WTC11 (cell line): ENCODE data around the gene HCRTR1. TPM values are rescaled to one million over a fixed set of nuclear protein-coding genes. Genes with fewer than 3 reads are reported as not detected.

Source experiments
- EMX1 ChIP-seq: fragments of 250-450 bp; sonication (Bioruptor Pico); IDR thresholded peaks from 2 replicates; pipeline ENCODE4 v1.8.0; 2021; ENCODE audit warnings: mild to moderate bottlenecking
- ESRRA ChIP-seq: sonication (generic); formaldehyde crosslinking; IDR thresholded peaks from 2 replicates; pipeline ENCODE4 v1.8.1; 2022; ENCODE audit warnings: mild to moderate bottlenecking, missing genetic modification reagents, borderline replicate concordance
- FOXP1 ChIP-seq: sonication (generic); formaldehyde crosslinking; IDR thresholded peaks from 2 replicates; pipeline ENCODE4 v1.8.0; 2022; ENCODE audit warnings: missing genetic modification reagents, mild to moderate bottlenecking, moderate library complexity, borderline replicate concordance
- FOXP4 ChIP-seq: sonication (generic); formaldehyde crosslinking; IDR thresholded peaks from 2 replicates; pipeline ENCODE4 v1.8.0; 2022; ENCODE audit warnings: mild to moderate bottlenecking, missing genetic modification reagents
- GABPB1 ChIP-seq: sonication (generic); formaldehyde crosslinking; IDR thresholded peaks from 2 replicates; pipeline ENCODE4 v1.8.1; 2023; ENCODE audit warnings: mild to moderate bottlenecking, missing genetic modification reagents
- HMGA2 ChIP-seq: fragments of 250-450 bp; sonication (Bioruptor Pico); IDR thresholded peaks from 2 replicates; pipeline ENCODE4 v1.4.0; 2021; ENCODE audit warnings: mild to moderate bottlenecking, moderate library complexity
- JAZF1 ChIP-seq: fragments of 250-450 bp; sonication (Bioruptor Pico); IDR thresholded peaks from 2 replicates; pipeline ENCODE4 v1.9.0; 2021; ENCODE audit warnings: moderate library complexity, mild to moderate bottlenecking, inconsistent platforms
- JUN ChIP-seq: sonication (generic); formaldehyde crosslinking; IDR thresholded peaks from 2 replicates; pipeline ENCODE4 v1.8.0; 2023; ENCODE audit warnings: mild to moderate bottlenecking, missing genetic modification reagents
- KAT7 ChIP-seq: sonication (generic); formaldehyde crosslinking; IDR thresholded peaks from 2 replicates; pipeline ENCODE4 v1.8.1; 2023; ENCODE audit warnings: missing genetic modification reagents, mild to moderate bottlenecking, borderline replicate concordance
- NFYB ChIP-seq: sonication (generic); formaldehyde crosslinking; conservative IDR thresholded peaks from 2 replicates; pipeline ENCODE4 v1.8.0; 2022; ENCODE audit warnings: low read depth, missing genetic modification reagents
- NR3C1 ChIP-seq: sonication (generic); formaldehyde crosslinking; conservative IDR thresholded peaks from 2 replicates; pipeline ENCODE4 v1.8.1; 2023; ENCODE audit warnings: low read depth, mild to moderate bottlenecking, missing genetic modification reagents
- SMAD4 ChIP-seq: sonication (generic); formaldehyde crosslinking; IDR thresholded peaks from 2 replicates; pipeline ENCODE4 v1.8.0; 2022; ENCODE audit warnings: mild to moderate bottlenecking, missing genetic modification reagents
- SP1 ChIP-seq: sonication (generic); formaldehyde crosslinking; conservative IDR thresholded peaks from 2 replicates; pipeline ENCODE4 v1.8.1; 2022; ENCODE audit warnings: missing genetic modification reagents
- STAT6 ChIP-seq: sonication (generic); formaldehyde crosslinking; conservative IDR thresholded peaks from 2 replicates; pipeline ENCODE4 v1.8.1; 2023; ENCODE audit warnings: mild to moderate bottlenecking, low read depth, missing genetic modification reagents, moderate library complexity
- TCF7 ChIP-seq: sonication (generic); formaldehyde crosslinking; IDR thresholded peaks from 2 replicates; pipeline ENCODE4 v1.8.0; 2022; ENCODE audit warnings: mild to moderate bottlenecking, low read depth, missing genetic modification reagents, moderate library complexity
- ZBTB21 ChIP-seq: sonication (generic); formaldehyde crosslinking; IDR thresholded peaks from 2 replicates; pipeline ENCODE4 v1.8.1; 2023; ENCODE audit warnings: mild to moderate bottlenecking, missing genetic modification reagents, borderline replicate concordance
- ZMAT4 ChIP-seq: fragments of 250-450 bp; sonication (Bioruptor Pico); IDR thresholded peaks from 2 replicates; pipeline ENCODE4 v1.9.0; 2021; ENCODE audit warnings: mild to moderate bottlenecking
- ZNF121 ChIP-seq: sonication (generic); formaldehyde crosslinking; IDR thresholded peaks from 2 replicates; pipeline ENCODE4 v1.8.0; 2023; ENCODE audit warnings: missing genetic modification reagents
- ZNF219 ChIP-seq: sonication (generic); formaldehyde crosslinking; IDR thresholded peaks from 2 replicates; pipeline ENCODE4 v1.8.0; 2023; ENCODE audit warnings: missing genetic modification reagents, mild to moderate bottlenecking, borderline replicate concordance
- ZNF232 ChIP-seq: sonication (generic); formaldehyde crosslinking; IDR thresholded peaks from 2 replicates; pipeline ENCODE4 v1.8.0; 2022; ENCODE audit warnings: mild to moderate bottlenecking, missing genetic modification reagents
- ZNF317 ChIP-seq: sonication (generic); formaldehyde crosslinking; IDR thresholded peaks from 2 replicates; pipeline ENCODE4 v1.8.1; 2023; ENCODE audit warnings: low read depth, mild to moderate bottlenecking, moderate library complexity, missing genetic modification reagents, borderline replicate concordance
- ZNF671 ChIP-seq: fragments of 250-450 bp; sonication (Bioruptor Pico); IDR thresholded peaks from 2 replicates; pipeline ENCODE4 v1.8.0; 2021; ENCODE audit warnings: mild to moderate bottlenecking
- total RNA-seq: library from RNA; stranded (reverse); gene quantifications from 3 replicates; pipeline ENCODE4 v1.2.3, GENCODE V29; 2021
- TF ChIP-seq, protein P1 (sequence below): fragments of 250-450 bp; sonication (Bioruptor Pico); IDR thresholded peaks from 2 replicates; pipeline ENCODE4 v1.8.0; 2021; ENCODE audit warnings: mild to moderate bottlenecking
- TF ChIP-seq, protein P2 (sequence below): sonication (generic); formaldehyde crosslinking; IDR thresholded peaks from 2 replicates; pipeline ENCODE4 v1.8.1; 2022; ENCODE audit warnings: mild to moderate bottlenecking, missing genetic modification reagents, moderate library complexity, borderline replicate concordance
- TF ChIP-seq, protein P3 (sequence below): sonication (generic); formaldehyde crosslinking; conservative IDR thresholded peaks from 2 replicates; pipeline ENCODE4 v1.8.1; 2022; ENCODE audit warnings: mild to moderate bottlenecking, missing genetic modification reagents
- TF ChIP-seq, protein P4 (sequence below): sonication (generic); formaldehyde crosslinking; IDR thresholded peaks from 2 replicates; pipeline ENCODE4 v1.8.1; 2023; ENCODE audit warnings: mild to moderate bottlenecking, missing genetic modification reagents, moderate library complexity
- TF ChIP-seq, protein P5 (sequence below): sonication (generic); formaldehyde crosslinking; IDR thresholded peaks from 2 replicates; pipeline ENCODE4 v1.8.1; 2022; ENCODE audit warnings: missing genetic modification reagents, borderline replicate concordance
- TF ChIP-seq, protein P6 (sequence below): sonication (generic); formaldehyde crosslinking; IDR thresholded peaks from 2 replicates; pipeline ENCODE4 v1.8.0; 2022; ENCODE audit warnings: mild to moderate bottlenecking, missing genetic modification reagents

Gene HCRTR1
- total RNA-seq, 1 experiment from 2014 or later: 0.13 TPM

- TF ChIP-seq, protein P1, sequence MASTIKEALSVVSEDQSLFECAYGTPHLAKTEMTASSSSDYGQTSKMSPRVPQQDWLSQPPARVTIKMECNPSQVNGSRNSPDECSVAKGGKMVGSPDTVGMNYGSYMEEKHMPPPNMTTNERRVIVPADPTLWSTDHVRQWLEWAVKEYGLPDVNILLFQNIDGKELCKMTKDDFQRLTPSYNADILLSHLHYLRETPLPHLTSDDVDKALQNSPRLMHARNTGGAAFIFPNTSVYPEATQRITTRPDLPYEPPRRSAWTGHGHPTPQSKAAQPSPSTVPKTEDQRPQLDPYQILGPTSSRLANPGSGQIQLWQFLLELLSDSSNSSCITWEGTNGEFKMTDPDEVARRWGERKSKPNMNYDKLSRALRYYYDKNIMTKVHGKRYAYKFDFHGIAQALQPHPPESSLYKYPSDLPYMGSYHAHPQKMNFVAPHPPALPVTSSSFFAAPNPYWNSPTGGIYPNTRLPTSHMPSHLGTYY (CRISPR knock-in tag): no peak
- TF ChIP-seq, protein P2, sequence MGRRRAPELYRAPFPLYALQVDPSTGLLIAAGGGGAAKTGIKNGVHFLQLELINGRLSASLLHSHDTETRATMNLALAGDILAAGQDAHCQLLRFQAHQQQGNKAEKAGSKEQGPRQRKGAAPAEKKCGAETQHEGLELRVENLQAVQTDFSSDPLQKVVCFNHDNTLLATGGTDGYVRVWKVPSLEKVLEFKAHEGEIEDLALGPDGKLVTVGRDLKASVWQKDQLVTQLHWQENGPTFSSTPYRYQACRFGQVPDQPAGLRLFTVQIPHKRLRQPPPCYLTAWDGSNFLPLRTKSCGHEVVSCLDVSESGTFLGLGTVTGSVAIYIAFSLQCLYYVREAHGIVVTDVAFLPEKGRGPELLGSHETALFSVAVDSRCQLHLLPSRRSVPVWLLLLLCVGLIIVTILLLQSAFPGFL (CRISPR knock-in tag): no peak
- 0 out of 2 replicates have a peak, but pooled peaks have one; percentile 91 for TF ChIP-seq KAT7 (CRISPR knock-in tag)
- TF ChIP-seq ZNF121 (CRISPR knock-in tag): 0 out of 2 replicates have a peak, but pooled peaks have one; percentile 18
- TF ChIP-seq EMX1 (CRISPR knock-in tag): no peak
- TF ChIP-seq NFYB (CRISPR knock-in tag): peak; percentile 88
- TF ChIP-seq SMAD4 (CRISPR knock-in tag): no peak
- TF ChIP-seq FOXP4: no peak
- peak; percentile 100 for TF ChIP-seq ZBTB21
- TF ChIP-seq, protein P3, sequence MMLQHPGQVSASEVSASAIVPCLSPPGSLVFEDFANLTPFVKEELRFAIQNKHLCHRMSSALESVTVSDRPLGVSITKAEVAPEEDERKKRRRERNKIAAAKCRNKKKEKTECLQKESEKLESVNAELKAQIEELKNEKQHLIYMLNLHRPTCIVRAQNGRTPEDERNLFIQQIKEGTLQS: no peak
- TF ChIP-seq SP1 (CRISPR knock-in tag): peak; percentile 86
- peak; percentile 64 for TF ChIP-seq GABPB1
- TF ChIP-seq, protein P4, sequence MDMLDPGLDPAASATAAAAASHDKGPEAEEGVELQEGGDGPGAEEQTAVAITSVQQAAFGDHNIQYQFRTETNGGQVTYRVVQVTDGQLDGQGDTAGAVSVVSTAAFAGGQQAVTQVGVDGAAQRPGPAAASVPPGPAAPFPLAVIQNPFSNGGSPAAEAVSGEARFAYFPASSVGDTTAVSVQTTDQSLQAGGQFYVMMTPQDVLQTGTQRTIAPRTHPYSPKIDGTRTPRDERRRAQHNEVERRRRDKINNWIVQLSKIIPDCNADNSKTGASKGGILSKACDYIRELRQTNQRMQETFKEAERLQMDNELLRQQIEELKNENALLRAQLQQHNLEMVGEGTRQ: no peak
- TF ChIP-seq NR3C1 (CRISPR knock-in tag): no peak
- TF ChIP-seq ZNF232 (CRISPR knock-in tag): 0 out of 2 replicates have a peak, but pooled peaks have one; percentile 63
- no peak for TF ChIP-seq STAT6 (CRISPR knock-in tag)
- TF ChIP-seq, protein P5, sequence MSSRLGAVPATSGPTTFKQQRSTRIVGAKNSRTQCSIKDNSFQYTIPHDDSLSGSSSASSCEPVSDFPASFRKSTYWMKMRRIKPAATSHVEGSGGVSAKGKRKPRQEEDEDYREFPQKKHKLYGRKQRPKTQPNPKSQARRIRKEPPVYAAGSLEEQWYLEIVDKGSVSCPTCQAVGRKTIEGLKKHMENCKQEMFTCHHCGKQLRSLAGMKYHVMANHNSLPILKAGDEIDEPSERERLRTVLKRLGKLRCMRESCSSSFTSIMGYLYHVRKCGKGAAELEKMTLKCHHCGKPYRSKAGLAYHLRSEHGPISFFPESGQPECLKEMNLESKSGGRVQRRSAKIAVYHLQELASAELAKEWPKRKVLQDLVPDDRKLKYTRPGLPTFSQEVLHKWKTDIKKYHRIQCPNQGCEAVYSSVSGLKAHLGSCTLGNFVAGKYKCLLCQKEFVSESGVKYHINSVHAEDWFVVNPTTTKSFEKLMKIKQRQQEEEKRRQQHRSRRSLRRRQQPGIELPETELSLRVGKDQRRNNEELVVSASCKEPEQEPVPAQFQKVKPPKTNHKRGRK (CRISPR knock-in tag): no peak
- TF ChIP-seq JUN: peak; percentile 79; the same call in 1 of the 2 replicates
- no peak for TF ChIP-seq TCF7
- TF ChIP-seq ZNF317 (CRISPR knock-in tag): no peak
- TF ChIP-seq, protein P6, sequence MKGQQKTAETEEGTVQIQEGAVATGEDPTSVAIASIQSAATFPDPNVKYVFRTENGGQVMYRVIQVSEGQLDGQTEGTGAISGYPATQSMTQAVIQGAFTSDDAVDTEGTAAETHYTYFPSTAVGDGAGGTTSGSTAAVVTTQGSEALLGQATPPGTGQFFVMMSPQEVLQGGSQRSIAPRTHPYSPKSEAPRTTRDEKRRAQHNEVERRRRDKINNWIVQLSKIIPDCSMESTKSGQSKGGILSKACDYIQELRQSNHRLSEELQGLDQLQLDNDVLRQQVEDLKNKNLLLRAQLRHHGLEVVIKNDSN (CRISPR knock-in tag): no peak
- TF ChIP-seq ZNF219 (CRISPR knock-in tag): no peak
- no peak for TF ChIP-seq ZMAT4
- TF ChIP-seq ZNF671 (CRISPR knock-in tag): no peak
- no peak for TF ChIP-seq JAZF1 (CRISPR knock-in tag)
- 0 out of 2 replicates have a peak, but pooled peaks have one; percentile 73 for TF ChIP-seq ESRRA (CRISPR knock-in tag)
- TF ChIP-seq HMGA2 (CRISPR knock-in tag): no peak
- TF ChIP-seq FOXP1: no peak; the same call in 1 of the 2 replicates
These were observed 27.2 kb downstream of the HCRTR1 start, which contains the start of gene PEF1 (continued) for GRCh38 chr1:31644560-31645273.
